HepG2 (cell line): ENCODE measurements around the gene ALDH3B1. TPM values are rescaled to one million over a fixed set of nuclear protein-coding genes. Genes with fewer than 3 reads are reported as not detected.

ENCODE experiments used
- ARID2 ChIP-seq: sonication (generic); formaldehyde crosslinking; IDR thresholded peaks from 2 replicates; pipeline ENCODE4 v1.8.1; 2022; ENCODE audit warnings: mild to moderate bottlenecking, missing genetic modification reagents, borderline replicate concordance
- CBX5 ChIP-seq: sonication (generic); formaldehyde crosslinking; IDR thresholded peaks from 2 replicates; pipeline ENCODE4 v1.4.0; 2020; ENCODE audit warnings: missing genetic modification reagents, borderline replicate concordance
- DDIT3 ChIP-seq: sonication (generic); formaldehyde crosslinking; IDR thresholded peaks from 2 replicates; pipeline ENCODE4 v1.4.0; 2020; ENCODE audit warnings: mild to moderate bottlenecking, missing genetic modification reagents
- FOXJ3 ChIP-seq: sonication (generic); formaldehyde crosslinking; IDR thresholded peaks from 2 replicates; pipeline ENCODE4 v1.4.0; 2020; ENCODE audit warnings: missing genetic modification reagents, mild to moderate bottlenecking, borderline replicate concordance
- MEIS2 ChIP-seq: sonication (generic); formaldehyde crosslinking; IDR thresholded peaks from 2 replicates; pipeline ENCODE4 v1.9.0; 2021; ENCODE audit warnings: mild to moderate bottlenecking, missing genetic modification reagents
- MZF1 ChIP-seq: sonication (generic); formaldehyde crosslinking; IDR thresholded peaks from 2 replicates; pipeline ENCODE4 v1.8.1; 2023; ENCODE audit warnings: mild to moderate bottlenecking, missing genetic modification reagents, borderline replicate concordance
- PHF8 ChIP-seq: sonication (generic); formaldehyde crosslinking; IDR thresholded peaks from 2 replicates; pipeline ENCODE4 v1.5.0; 2020; ENCODE audit warnings: missing genetic modification reagents
- POLR2AphosphoS2 ChIP-seq: IDR thresholded peaks from 2 replicates; pipeline ENCODE4 v1.6.1; 2011; ENCODE audit warnings: low read depth, low read length, improper control_type of control experiment
- RARA ChIP-seq: IDR thresholded peaks from 2 replicates; pipeline ENCODE4 v1.6.1; 2016; ENCODE audit warnings: missing genetic modification reagents, missing compliant biosample characterization
- SMARCE1 ChIP-seq: fragments of 450-650 bp; IDR thresholded peaks from 2 replicates; pipeline ENCODE4 v1.6.1; 2017; ENCODE audit warnings: borderline replicate concordance
- STAT5B ChIP-seq: sonication (generic); formaldehyde crosslinking; IDR thresholded peaks from 2 replicates; pipeline ENCODE4 v1.4.0; 2020; ENCODE audit warnings: missing genetic modification reagents
- TBX3 ChIP-seq: fragments of 450-650 bp; IDR thresholded peaks from 2 replicates; pipeline ENCODE4 v1.6.1; 2017; ENCODE audit warnings: antibody characterized with exemption, mild to moderate bottlenecking, inconsistent platforms, borderline replicate concordance
- TEAD2 ChIP-seq: sonication (generic); formaldehyde crosslinking; IDR thresholded peaks from 2 replicates; pipeline ENCODE4 v1.9.0; 2021; ENCODE audit warnings: missing genetic modification reagents
- ZBTB20 ChIP-seq: sonication (generic); formaldehyde crosslinking; IDR thresholded peaks from 2 replicates; pipeline ENCODE4 v1.8.1; 2023; ENCODE audit warnings: missing genetic modification reagents, low read depth, mild to moderate bottlenecking, borderline replicate concordance
- ZNF10 ChIP-seq: sonication (generic); formaldehyde crosslinking; IDR thresholded peaks from 2 replicates; pipeline ENCODE4 v1.4.0; 2020; ENCODE audit warnings: mild to moderate bottlenecking, low read depth, missing genetic modification reagents, borderline replicate concordance
- ZNF207 ChIP-seq: fragments of 450-650 bp; IDR thresholded peaks from 2 replicates; pipeline ENCODE4 v1.6.1; 2016; ENCODE audit warnings: antibody characterized with exemption, borderline replicate concordance
- ZNF576 ChIP-seq: sonication (generic); formaldehyde crosslinking; IDR thresholded peaks from 2 replicates; pipeline ENCODE4 v1.4.0; 2020; ENCODE audit warnings: mild to moderate bottlenecking, missing genetic modification reagents
- ZNF577 ChIP-seq: sonication (generic); formaldehyde crosslinking; IDR thresholded peaks from 2 replicates; pipeline ENCODE4 v1.4.0; 2020; ENCODE audit warnings: mild to moderate bottlenecking, low read depth, missing genetic modification reagents, borderline replicate concordance
- ZNF883 ChIP-seq: sonication (generic); formaldehyde crosslinking; IDR thresholded peaks from 2 replicates; pipeline ENCODE4 v1.5.1; 2020; ENCODE audit warnings: mild to moderate bottlenecking, missing genetic modification reagents; ENCODE audit errors: not compliant biosample characterization
- ZSCAN9 ChIP-seq: IDR thresholded peaks from 2 replicates; pipeline ENCODE4 v1.6.1; 2016; ENCODE audit warnings: borderline replicate concordance
- polyA plus RNA-seq, 8 experiments: library from polyadenylated mRNA; depleted of rRNA in 3 of 8; stranded (reverse) in 7 of 8; unstranded in 1 of 8; fragments of >200 nt; fragmentation: Illumina TruSeq in 4 of 8; extraction: Trizol in 4 of 8; gene quantifications; 2 replicates each; pipeline versions ENCODE4 v1.2.1 to v1.2.3, GENCODE V29; 2011 to 2016; ENCODE audit warnings: low read depth in 4 of 8, missing spikeins in 1 of 8, mixed read lengths in 1 of 8; ENCODE audit not compliant: insufficient read depth in 1 of 8
- total RNA-seq, 5 experiments: library from RNA; depleted of rRNA; stranded (reverse); fragments of >200 nt; fragmentation: Illumina TruSeq; extraction: Trizol; gene quantifications; 2 replicates each; pipeline ENCODE4 v1.2.3, GENCODE V29; 2016; ENCODE audit warnings: low read depth in 1 of 5
- TF ChIP-seq, protein P1 (sequence below): fragments of 450-650 bp; IDR thresholded peaks from 2 replicates; pipeline ENCODE4 v1.6.1; 2017; ENCODE audit warnings: mild to moderate bottlenecking
- TF ChIP-seq, protein P2 (sequence below): sonication (generic); formaldehyde crosslinking; conservative IDR thresholded peaks from 2 replicates; pipeline ENCODE4 v1.8.0; 2022; ENCODE audit warnings: mild to moderate bottlenecking, moderate library complexity, missing genetic modification reagents
- TF ChIP-seq, protein P3 (sequence below): sonication (generic); formaldehyde crosslinking; IDR thresholded peaks from 2 replicates; pipeline ENCODE4 v1.5.0; 2020; ENCODE audit warnings: missing genetic modification reagents

The ALDH3B1 gene
- total and polyA plus RNA-seq, 2 of the 13 experiments (the other 11 are each of a cell fraction or from before 2014, with no cell fraction given): 4.0 to 6.7 TPM

- TF ChIP-seq ZSCAN9 (CRISPR knock-in tag) (peak; percentile 18; the same call in 1 of the 2 replicates), ZNF883 (CRISPR knock-in tag) (peak; percentile 38), TBX3 (no peak), MZF1 (no peak), SMARCE1 (no peak), CBX5 (CRISPR knock-in tag) (peak; percentile 33; the same call in 1 of the 2 replicates), TEAD2 (no peak), ZNF207 (no peak), ZBTB20 (CRISPR knock-in tag) (peak; percentile 74; the same call in 1 of the 2 replicates), ZNF577 (CRISPR knock-in tag) (0 out of 2 replicates have a peak, but pooled peaks have one; percentile 36), ZNF10 (CRISPR knock-in tag) (no peak), FOXJ3 (CRISPR knock-in tag) (0 out of 2 replicates have a peak, but pooled peaks have one; percentile 5), STAT5B (CRISPR knock-in tag) (no peak), ARID2 (CRISPR knock-in tag) (0 out of 2 replicates have a peak, but pooled peaks have one; percentile 13), MEIS2 (CRISPR knock-in tag) (peak; percentile 56; the same call in 1 of the 2 replicates), PHF8 (CRISPR knock-in tag) (peak; percentile 70), DDIT3 (CRISPR knock-in tag) (no peak), RARA (no peak), ZNF576 (CRISPR knock-in tag) (no peak), POLR2AphosphoS2 (no peak)
- TF ChIP-seq, protein P1, sequence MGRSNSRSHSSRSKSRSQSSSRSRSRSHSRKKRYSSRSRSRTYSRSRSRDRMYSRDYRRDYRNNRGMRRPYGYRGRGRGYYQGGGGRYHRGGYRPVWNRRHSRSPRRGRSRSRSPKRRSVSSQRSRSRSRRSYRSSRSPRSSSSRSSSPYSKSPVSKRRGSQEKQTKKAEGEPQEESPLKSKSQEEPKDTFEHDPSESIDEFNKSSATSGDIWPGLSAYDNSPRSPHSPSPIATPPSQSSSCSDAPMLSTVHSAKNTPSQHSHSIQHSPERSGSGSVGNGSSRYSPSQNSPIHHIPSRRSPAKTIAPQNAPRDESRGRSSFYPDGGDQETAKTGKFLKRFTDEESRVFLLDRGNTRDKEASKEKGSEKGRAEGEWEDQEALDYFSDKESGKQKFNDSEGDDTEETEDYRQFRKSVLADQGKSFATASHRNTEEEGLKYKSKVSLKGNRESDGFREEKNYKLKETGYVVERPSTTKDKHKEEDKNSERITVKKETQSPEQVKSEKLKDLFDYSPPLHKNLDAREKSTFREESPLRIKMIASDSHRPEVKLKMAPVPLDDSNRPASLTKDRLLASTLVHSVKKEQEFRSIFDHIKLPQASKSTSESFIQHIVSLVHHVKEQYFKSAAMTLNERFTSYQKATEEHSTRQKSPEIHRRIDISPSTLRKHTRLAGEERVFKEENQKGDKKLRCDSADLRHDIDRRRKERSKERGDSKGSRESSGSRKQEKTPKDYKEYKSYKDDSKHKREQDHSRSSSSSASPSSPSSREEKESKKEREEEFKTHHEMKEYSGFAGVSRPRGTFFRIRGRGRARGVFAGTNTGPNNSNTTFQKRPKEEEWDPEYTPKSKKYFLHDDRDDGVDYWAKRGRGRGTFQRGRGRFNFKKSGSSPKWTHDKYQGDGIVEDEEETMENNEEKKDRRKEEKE: no peak
- TF ChIP-seq, protein P2, sequence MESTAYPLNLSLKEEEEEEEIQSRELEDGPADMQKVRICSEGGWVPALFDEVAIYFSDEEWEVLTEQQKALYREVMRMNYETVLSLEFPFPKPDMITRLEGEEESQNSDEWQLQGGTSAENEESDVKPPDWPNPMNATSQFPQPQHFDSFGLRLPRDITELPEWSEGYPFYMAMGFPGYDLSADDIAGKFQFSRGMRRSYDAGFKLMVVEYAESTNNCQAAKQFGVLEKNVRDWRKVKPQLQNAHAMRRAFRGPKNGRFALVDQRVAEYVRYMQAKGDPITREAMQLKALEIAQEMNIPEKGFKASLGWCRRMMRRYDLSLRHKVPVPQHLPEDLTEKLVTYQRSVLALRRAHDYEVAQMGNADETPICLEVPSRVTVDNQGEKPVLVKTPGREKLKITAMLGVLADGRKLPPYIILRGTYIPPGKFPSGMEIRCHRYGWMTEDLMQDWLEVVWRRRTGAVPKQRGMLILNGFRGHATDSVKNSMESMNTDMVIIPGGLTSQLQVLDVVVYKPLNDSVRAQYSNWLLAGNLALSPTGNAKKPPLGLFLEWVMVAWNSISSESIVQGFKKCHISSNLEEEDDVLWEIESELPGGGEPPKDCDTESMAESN: peak; percentile 68; the same call in 1 of the 2 replicates
- TF ChIP-seq, protein P3, sequence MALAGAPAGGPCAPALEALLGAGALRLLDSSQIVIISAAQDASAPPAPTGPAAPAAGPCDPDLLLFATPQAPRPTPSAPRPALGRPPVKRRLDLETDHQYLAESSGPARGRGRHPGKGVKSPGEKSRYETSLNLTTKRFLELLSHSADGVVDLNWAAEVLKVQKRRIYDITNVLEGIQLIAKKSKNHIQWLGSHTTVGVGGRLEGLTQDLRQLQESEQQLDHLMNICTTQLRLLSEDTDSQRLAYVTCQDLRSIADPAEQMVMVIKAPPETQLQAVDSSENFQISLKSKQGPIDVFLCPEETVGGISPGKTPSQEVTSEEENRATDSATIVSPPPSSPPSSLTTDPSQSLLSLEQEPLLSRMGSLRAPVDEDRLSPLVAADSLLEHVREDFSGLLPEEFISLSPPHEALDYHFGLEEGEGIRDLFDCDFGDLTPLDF (CRISPR knock-in tag): no peak
Measured at GRCh38 chr11:68010090-68011041, at the start of gene ALDH3B1 (continued).
